Measurements from ENCODE around the gene RAI1. TPM values are rescaled to one million over a fixed set of nuclear protein-coding genes. Genes with fewer than 3 reads are reported as not detected.

The RAI1 gene
- total and polyA plus RNA-seq, 2 experiments from 2014 or later, result 0.87 to 0.89 TPM

- no peak for TF ChIP-seq CREB1 (CRISPR knock-in tag; IDR thresholded peaks at IDR 0.05; ENCODE audit: low read depth)
- no peak overlapping the region; the same call in 2 of the 3 replicates for H3K4me3 Mint-ChIP-seq
These were observed 58.3 kb downstream of the RAI1 start for GRCh38 chr17:17739388-17740066.

DNA sequence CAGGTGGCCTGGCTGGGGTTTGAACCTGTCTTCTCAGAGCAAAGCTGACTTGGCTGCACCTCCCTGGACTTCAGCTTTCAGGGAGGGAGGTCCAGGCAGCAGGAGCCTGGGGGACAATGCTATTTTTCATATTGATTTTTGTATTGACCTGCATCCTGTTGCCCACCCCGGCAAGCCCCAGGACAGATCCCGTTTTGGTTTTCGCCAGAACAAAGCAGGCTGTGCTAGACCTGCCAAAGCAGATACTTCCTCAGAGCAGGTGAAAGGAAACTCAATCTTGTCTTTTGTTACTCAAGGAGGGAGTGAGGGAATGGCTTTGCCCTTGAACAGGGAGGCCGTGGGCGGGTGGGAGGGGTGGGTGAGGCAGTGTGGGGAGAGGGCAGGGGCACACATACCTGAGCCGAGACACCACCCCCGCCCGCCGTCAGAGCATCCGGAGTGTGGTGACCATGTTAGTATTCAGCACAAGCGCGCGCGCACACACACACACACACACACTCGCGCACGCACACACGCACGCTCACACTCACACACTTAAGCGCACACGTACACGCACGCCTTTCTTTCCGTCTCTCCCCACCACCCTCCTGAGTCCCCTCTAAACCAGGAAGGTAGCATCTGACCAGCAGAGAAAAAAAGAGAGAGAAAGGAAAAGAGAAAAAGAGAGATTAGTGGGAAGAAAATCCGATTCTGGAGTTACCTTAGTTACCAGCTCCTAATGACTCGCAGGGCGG lies 59.5 kb downstream of the RAI1 start:
- peak overlapping the region; percentile 65 for H3K4me2 ChIP-seq
- H4K20me1 ChIP-seq (replicated peaks; ENCODE audit: insufficient read depth), result no peaks in the 10 kb centered on the region
- no peaks in the 10 kb centered on the region for H3K9me2 ChIP-seq (ENCODE audit: insufficient read depth)
- H3K79me2 ChIP-seq (replicated peaks; ENCODE audit: insufficient read depth), result no peaks in the 10 kb centered on the region
- no peaks in the 10 kb centered on the region for H3F3A ChIP-seq (replicated peaks; ENCODE audit: low read depth)
- H3K36me3 ChIP-seq (ENCODE audit: insufficient read depth), result no peaks in the 10 kb centered on the region
- 0 out of 2 replicates have a peak, but pooled peaks cover 8% of the 10 kb centered on the region for H3K27me3 ChIP-seq (ENCODE audit: insufficient read depth)
- ATAC-seq, result peak; percentile 18
- Mint-ChIP-seq H3K27me3 (ENCODE audit: insufficient read depth, low read depth, poor library complexity) (peaks cover 16% of the 10 kb centered on the region), H3K36me3 (ENCODE audit: low read depth) (no peaks in the 10 kb centered on the region), H3K4me1 (peaks cover 36% of the 10 kb centered on the region), H3K27ac (peak overlapping the region; percentile 65; the same call in 1 of the 2 replicates), H3K4me3 (peak overlapping the region; percentile 49; the same call in 1 of the 3 replicates), H3K9me3 (no peaks in the 10 kb centered on the region)
- peaks cover 29% of the 10 kb centered on the region for H3K4me1 ChIP-seq (ENCODE audit: insufficient read depth)
- peak overlapping the region; percentile 94 for H2AFZ ChIP-seq
- no peak for DNase-seq (ENCODE audit: low spot score)
- no peak overlapping the region; the same call in 1 of the 2 replicates for H3K4me3 ChIP-seq
- H3K27ac ChIP-seq (ENCODE audit: low read depth), result no peak overlapping the region
- TF ChIP-seq ZNF331 (CRISPR knock-in tag; IDR thresholded peaks at IDR 0.05; ENCODE audit: low read depth), result no peak
- TF ChIP-seq NANOG (IDR thresholded peaks at IDR 0.05; ENCODE audit: borderline replicate concordance), result no peak
- TF ChIP-seq CTCF (conservative IDR thresholded peaks at IDR 0.05; ENCODE audit: low read depth in 2 of 2), result no peak
- TF ChIP-seq, protein P1, sequence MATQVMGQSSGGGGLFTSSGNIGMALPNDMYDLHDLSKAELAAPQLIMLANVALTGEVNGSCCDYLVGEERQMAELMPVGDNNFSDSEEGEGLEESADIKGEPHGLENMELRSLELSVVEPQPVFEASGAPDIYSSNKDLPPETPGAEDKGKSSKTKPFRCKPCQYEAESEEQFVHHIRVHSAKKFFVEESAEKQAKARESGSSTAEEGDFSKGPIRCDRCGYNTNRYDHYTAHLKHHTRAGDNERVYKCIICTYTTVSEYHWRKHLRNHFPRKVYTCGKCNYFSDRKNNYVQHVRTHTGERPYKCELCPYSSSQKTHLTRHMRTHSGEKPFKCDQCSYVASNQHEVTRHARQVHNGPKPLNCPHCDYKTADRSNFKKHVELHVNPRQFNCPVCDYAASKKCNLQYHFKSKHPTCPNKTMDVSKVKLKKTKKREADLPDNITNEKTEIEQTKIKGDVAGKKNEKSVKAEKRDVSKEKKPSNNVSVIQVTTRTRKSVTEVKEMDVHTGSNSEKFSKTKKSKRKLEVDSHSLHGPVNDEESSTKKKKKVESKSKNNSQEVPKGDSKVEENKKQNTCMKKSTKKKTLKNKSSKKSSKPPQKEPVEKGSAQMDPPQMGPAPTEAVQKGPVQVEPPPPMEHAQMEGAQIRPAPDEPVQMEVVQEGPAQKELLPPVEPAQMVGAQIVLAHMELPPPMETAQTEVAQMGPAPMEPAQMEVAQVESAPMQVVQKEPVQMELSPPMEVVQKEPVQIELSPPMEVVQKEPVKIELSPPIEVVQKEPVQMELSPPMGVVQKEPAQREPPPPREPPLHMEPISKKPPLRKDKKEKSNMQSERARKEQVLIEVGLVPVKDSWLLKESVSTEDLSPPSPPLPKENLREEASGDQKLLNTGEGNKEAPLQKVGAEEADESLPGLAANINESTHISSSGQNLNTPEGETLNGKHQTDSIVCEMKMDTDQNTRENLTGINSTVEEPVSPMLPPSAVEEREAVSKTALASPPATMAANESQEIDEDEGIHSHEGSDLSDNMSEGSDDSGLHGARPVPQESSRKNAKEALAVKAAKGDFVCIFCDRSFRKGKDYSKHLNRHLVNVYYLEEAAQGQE (IDR thresholded peaks at IDR 0.05; ENCODE audit: unreplicated experiment), result no peak
- no peak for TF ChIP-seq JUNB (IDR thresholded peaks at IDR 0.05; ENCODE audit: unreplicated experiment)
- no peak for TF ChIP-seq POLR2AphosphoS5 (IDR thresholded peaks at IDR 0.05; ENCODE audit: low read depth)
- TF ChIP-seq CREB1 (CRISPR knock-in tag; IDR thresholded peaks at IDR 0.05; ENCODE audit: low read depth), result no peak
- TF ChIP-seq STAT1 (IDR thresholded peaks at IDR 0.05; ENCODE audit: unreplicated experiment), result no peak
- TF ChIP-seq EZH2 (IDR thresholded peaks at IDR 0.05; ENCODE audit: low read depth, unreplicated experiment), result no peak
- TF ChIP-seq ETS1 (IDR thresholded peaks at IDR 0.05), result no peak

More at GRCh38 chr17:17739388-17740066, 58.3 kb downstream of the RAI1 start:
- peaks cover 18% of the 10 kb centered on the region for H3K27me3 Mint-ChIP-seq (ENCODE audit: insufficient read depth, low read depth, poor library complexity)
- no peaks in the 10 kb centered on the region for H3K36me3 Mint-ChIP-seq (ENCODE audit: low read depth)
- H3K79me2 ChIP-seq (replicated peaks; ENCODE audit: insufficient read depth), result no peaks in the 10 kb centered on the region
- H3K4me1 ChIP-seq (ENCODE audit: insufficient read depth), result peaks cover 29% of the 10 kb centered on the region
- peaks cover 36% of the 10 kb centered on the region for H3K4me1 Mint-ChIP-seq
- DNase-seq (ENCODE audit: low spot score) (no peak), ATAC-seq (no peak)
- H3K27me3 ChIP-seq (ENCODE audit: insufficient read depth), result 0 out of 2 replicates have a peak, but pooled peaks cover 8% of the 10 kb centered on the region
- no peak overlapping the region for H2AFZ ChIP-seq
- no peaks in the 10 kb centered on the region for H3K9me2 ChIP-seq (ENCODE audit: insufficient read depth)
- H3K27ac Mint-ChIP-seq, result no peak overlapping the region
- no peaks in the 10 kb centered on the region for H3F3A ChIP-seq (replicated peaks; ENCODE audit: low read depth)
- peak overlapping the region; percentile 55; the same call in 1 of the 2 replicates for H3K4me2 ChIP-seq
- no peaks in the 10 kb centered on the region for H4K20me1 ChIP-seq (replicated peaks; ENCODE audit: insufficient read depth)
- no peak overlapping the region for H3K4me3 ChIP-seq
- no peaks in the 10 kb centered on the region for H3K36me3 ChIP-seq (ENCODE audit: insufficient read depth)
- H3K27ac ChIP-seq (ENCODE audit: low read depth), result no peak overlapping the region
- no peaks in the 10 kb centered on the region for H3K9me3 Mint-ChIP-seq

Measured in GM23338 (cell line).